Measurements from ENCODE around the gene PLOD3.
A peak's percentile ranks its signal among the peaks of the same experiment; 100 is the strongest.

The PLOD3 gene

GRCh38 chr7:101164071-101164840 is 53.1 kb downstream of the PLOD3 start:
- DNase-seq: peak; percentile 25

GRCh38 chr7:101163279-101164070 is 53.9 kb downstream of the PLOD3 start:
- DNase-seq: peak; percentile 62

DNA sequence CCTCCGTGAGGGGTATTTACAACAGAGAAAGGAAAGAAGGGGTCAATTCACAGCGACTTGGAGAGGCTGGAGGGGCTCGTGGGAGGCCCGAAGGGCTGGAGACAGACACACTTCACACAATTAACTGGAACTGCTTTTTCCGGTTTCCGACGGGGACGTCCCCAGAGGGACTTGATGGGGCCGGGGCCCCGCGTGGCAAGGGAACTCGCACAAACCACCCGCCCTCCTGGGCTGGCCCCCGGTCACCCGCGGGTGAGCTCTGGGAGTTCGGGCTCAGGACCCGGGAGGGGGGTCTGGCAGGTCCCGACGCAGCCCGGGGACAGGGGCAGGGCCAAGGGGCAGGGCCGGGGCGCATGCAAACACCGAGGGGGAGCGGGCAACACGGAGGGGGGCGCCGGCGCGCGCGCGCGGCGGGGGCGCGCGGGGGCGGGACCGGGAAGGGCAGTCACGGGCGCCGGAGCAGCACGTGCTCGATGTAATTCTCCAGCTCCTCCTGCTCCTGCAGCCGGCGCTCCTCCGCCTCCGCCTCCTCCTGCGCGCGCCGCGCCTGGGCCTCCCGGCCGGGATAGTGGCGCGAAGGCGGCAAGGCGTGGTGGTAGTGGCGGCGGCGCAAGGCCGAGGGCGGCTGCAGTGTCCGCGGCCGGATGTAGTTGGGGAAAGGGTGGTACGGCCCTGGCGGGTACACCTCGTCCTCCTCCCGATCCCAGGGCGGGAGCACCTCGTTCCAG is 54.7 kb downstream of the PLOD3 start:
- no peak for DNase-seq

GRCh38 chr7:101161692-101162471 is 55.5 kb downstream of the PLOD3 start:
- DNase-seq: no peak

DNA sequence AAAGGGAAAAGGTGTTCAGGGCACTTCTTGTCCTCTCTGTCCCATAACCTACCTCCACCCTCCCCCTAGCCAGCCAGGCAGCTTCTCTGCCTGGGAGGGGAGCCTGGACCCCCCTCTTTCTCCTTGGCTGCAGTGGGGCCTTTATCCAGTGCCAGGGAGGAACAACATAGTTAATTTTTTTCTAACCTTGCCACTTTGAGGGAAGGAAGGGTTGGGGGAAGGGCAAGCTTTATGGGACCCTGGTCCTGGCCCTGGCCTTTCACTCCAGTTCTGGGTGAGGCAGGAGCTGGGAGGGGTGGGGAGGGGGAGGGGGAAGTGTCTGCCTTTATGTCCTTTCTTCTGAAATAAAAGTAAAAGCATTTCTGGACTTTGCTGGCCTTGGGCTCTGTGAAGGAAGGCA is 56.5 kb downstream of the PLOD3 start:
- DNase-seq: no peak

DNA sequence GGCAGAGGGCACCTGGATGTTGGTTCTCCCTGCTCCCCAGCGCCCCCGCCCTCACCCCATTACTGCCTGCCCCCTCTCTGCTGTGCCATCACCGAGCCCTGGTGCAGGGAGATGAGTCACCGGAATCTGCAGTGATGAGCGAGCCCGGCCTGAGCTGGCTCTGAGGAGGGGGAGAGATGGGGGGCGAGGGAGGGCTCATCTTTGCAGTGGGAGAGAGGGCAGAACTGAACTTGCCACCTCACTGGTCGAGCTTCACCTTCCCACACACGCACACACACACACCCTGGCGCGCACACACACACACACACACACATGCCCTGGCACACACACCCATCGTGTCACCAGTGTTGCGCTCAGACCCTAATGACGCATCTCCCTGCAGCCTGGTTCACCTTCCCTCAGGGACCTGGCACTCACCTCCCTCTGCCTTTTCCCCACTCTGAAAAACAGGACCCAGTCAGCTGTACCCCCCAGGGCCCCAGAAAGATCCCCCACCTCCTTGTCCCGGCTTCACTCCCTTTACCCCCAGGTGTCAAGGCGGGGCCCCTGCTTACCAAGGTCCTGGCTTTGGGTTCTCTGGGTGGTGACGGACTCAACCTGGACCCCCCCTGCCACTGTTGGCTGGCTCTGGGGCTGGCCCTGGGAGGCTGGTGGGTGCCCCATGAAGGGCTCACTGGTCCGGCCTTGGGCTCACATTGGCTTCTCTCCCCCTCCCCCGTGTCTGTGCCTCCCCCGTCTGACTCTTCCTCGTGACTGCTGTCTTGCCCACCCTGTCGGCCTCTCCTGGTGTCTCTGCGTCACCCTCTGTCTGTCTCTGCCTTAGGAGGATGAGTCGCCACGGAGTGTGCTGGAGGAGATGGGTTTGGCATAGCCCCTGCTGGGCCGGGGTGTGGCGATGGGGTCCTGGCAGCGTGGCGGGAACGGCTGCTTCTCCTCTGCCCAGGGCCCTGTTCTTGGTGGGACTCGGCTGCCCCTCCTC is 57.4 kb downstream of the PLOD3 start:
- no peak for DNase-seq

DNA sequence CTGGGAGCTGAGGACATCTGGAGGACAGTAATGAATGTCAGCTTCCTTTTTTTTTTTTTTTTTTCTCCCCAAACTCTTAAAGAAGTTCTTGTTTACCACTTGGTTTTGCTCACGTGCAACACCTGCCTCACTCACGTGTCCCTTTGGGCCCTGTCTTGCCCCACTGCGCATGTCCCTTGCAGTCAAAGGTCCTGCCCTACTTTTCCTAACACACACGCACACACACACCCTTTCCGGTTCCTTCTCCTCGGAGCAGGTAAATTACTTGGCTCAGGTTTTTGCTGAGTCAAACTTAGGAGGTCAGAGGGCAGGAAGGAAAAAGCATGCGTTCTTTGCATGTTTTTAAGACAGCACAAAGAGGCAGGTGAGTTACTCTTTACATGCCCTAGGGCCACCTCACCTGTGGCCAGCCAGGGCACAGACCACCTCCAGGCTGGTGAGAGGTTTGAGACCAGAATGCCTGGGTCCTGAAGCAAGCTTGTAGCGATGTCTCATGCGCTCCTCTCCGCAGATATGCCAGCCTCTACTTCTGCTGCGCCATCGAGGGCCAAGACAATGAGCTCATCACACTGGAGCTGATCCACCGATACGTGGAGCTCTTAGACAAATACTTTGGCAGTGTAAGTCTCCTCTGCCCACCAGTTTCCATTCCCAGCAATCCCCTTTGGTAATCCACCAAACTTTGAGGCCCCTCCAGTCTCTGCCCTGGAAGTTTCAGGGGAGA is 60.4 kb downstream of the PLOD3 start:
- no peak for DNase-seq

DNA sequence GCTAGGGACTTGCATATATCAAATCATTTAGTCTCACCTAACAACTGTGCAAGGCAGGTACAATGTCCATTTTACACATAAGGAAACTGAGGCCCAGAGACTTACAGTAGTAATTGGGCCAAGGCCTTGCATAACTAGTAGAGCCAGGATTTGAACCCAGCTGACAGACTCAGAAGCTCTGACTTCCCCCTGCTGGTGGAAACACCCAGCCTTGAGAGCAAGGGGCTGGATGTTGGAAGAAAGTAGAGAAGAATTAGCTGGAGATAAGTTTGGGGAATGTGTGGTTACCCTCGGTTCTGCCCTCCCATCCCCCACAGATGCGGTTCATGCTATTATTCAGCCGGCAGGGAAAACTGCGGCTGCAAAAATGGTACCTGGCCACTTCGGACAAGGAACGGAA is 61.1 kb downstream of the PLOD3 start:
- no peak for DNase-seq
